Measurements from ENCODE around the gene IPO7. TPM values are rescaled to one million over a fixed set of nuclear protein-coding genes. Genes with fewer than 3 reads are reported as not detected.
A peak's percentile ranks its signal among the peaks of the same experiment; 100 is the strongest.

IPO7 gene
- total and polyA plus RNA-seq, 2 donors (not counting 3 experiments of a cell fraction or from before 2014, with no cell fraction given): 32.9 to 170 TPM

DNA sequence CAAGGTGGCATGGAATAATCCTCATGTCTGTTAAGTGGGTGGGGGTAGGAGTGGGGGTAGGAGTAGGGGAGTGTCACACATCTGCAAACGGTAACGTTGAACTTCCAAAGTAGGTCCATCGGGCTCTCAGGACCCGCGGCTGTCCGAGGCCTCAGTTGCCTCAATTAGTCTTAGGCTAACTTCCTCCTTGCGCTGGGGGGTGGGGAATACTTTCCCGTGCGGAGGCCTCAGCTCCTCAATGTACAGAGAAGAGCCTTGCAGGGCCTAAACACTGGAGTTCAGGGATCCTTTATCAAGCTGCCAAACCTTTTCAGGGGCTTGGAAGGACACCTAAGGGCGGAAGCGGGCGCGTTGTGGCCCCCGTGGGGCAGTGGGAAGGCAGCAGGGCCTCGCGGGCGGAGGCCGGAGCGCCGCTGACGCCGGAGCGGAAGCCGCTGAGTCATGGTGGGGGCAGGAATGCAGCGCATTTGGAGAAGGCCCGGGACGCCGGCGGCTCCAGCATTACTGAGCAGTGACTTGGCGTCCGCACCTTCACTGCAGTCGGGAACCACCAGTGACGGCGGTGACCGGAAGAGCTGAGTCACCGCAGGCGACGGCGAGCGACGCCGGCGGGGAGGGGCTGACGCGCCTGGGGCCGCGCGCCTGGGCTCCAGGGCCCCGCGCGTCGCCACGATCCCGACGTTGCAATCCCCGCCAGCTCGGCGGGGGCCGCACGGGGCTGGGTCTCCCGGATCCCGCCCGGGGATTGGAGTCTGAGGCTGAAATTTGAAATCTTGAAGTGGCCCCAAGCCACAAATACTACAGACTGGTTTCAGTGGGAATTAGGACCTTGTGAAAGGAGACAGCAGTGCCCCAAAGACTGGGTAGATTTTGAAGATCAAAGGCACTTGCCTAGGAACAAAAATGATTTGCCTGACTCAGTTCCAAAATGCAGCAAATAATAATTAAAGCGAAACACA is 20.2 kb upstream of the IPO7 start:
- Histone ChIP-seq H3K27ac (ENCODE audit: insufficient read depth, low read depth, low read length) (peak overlapping the region; percentile 92), H3K9ac (replicated peaks; ENCODE audit: extremely low read depth, insufficient read depth, low read length) (peak overlapping the region; percentile 94), H3K4me3 (replicated peaks in 1 of 3; ENCODE audit: insufficient read depth in 1 of 3, low read depth in 1 of 3, low read length in 3 of 3) (peak overlapping the region in 2 of 3 experiments; percentile 23 to 46), H3K36me3 (ENCODE audit: control insufficient read depth in 2 of 2, extremely low read depth in 1 of 2, insufficient read depth in 2 of 2, low read length in 2 of 2) (no peaks in the 10 kb centered on the region), H4K20me1 (replicated peaks; ENCODE audit: control insufficient read depth, extremely low read depth, insufficient read depth, low read length) (no peaks in the 10 kb centered on the region), H3K4me2 (ENCODE audit: insufficient read depth, low read length) (peak overlapping the region; percentile 76), H3K4me1 (ENCODE audit: control insufficient read depth, extremely low read depth, insufficient read depth, low read length) (peaks cover 17% of the 10 kb centered on the region), H3K79me2 (ENCODE audit: control insufficient read depth, insufficient read depth, low read length) (no peaks in the 10 kb centered on the region), H3K27me3 (ENCODE audit: control insufficient read depth in 2 of 2, insufficient read depth in 2 of 2, low read length in 2 of 2) (no peaks in the 10 kb centered on the region), H3K9me3 (replicated peaks; ENCODE audit: control insufficient read depth, insufficient read depth, low read length) (no peaks in the 10 kb centered on the region), H3K9me1 (replicated peaks; ENCODE audit: control insufficient read depth, extremely low read depth, insufficient read depth, low read length) (no peaks in the 10 kb centered on the region), H2AFZ (ENCODE audit: low read depth, low read length) (peak overlapping the region; percentile 52)
- TSS peak; percentile 89 for BruUV-seq (replicated peaks)
- intact Hi-C loops (cut with micrococcal nuclease) (loop anchor here (1.0 to 2.0 kb wide), 6 partner anchors 20 to 225 kb away; partner anchors contain the start of genes DENND5A, IPO7 and TMEM41B), dilution Hi-C loops (cut with MboI; ENCODE audit: extremely low pct_ligation_motif_present, low sequenced_read_pairs) (no loop called here)
- TF ChIP-seq MYC (IDR thresholded peaks at IDR 0.05; ENCODE audit: low read depth, low read length) (peak; percentile 67), GATA2 (IDR thresholded peaks at IDR 0.05; ENCODE audit: insufficient read depth, insufficient read length, low read depth, low read length) (no peak), POLR2A (IDR thresholded peaks at IDR 0.05; ENCODE audit: low read depth, low read length) (peak; percentile 67), POLR2AphosphoS5 (IDR thresholded peaks at IDR 0.05; ENCODE audit: insufficient read depth, low read depth, low read length) (peak; percentile 100), JUN (IDR thresholded peaks at IDR 0.05; ENCODE audit: borderline replicate concordance, insufficient read depth, insufficient read length, low read depth) (peak; percentile 83), FOS (IDR thresholded peaks at IDR 0.05; ENCODE audit: borderline replicate concordance, insufficient read depth, low read length) (peak; percentile 100), EZH2 (IDR thresholded peaks at IDR 0.05; ENCODE audit: borderline replicate concordance, low read depth, low read length, severe bottlenecking) (no peak)
- TF ChIP-seq, protein P1, sequence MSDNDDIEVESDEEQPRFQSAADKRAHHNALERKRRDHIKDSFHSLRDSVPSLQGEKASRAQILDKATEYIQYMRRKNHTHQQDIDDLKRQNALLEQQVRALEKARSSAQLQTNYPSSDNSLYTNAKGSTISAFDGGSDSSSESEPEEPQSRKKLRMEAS (IDR thresholded peaks at IDR 0.05; ENCODE audit: insufficient read depth, insufficient read length): no peak
- TF ChIP-seq, protein P2, sequence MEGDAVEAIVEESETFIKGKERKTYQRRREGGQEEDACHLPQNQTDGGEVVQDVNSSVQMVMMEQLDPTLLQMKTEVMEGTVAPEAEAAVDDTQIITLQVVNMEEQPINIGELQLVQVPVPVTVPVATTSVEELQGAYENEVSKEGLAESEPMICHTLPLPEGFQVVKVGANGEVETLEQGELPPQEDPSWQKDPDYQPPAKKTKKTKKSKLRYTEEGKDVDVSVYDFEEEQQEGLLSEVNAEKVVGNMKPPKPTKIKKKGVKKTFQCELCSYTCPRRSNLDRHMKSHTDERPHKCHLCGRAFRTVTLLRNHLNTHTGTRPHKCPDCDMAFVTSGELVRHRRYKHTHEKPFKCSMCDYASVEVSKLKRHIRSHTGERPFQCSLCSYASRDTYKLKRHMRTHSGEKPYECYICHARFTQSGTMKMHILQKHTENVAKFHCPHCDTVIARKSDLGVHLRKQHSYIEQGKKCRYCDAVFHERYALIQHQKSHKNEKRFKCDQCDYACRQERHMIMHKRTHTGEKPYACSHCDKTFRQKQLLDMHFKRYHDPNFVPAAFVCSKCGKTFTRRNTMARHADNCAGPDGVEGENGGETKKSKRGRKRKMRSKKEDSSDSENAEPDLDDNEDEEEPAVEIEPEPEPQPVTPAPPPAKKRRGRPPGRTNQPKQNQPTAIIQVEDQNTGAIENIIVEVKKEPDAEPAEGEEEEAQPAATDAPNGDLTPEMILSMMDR (IDR thresholded peaks at IDR 0.05; ENCODE audit: extremely low read depth in 1 of 2, insufficient read depth in 1 of 2, low read depth in 1 of 2, low read length in 2 of 2): no peak
- FAIRE-seq (peak; percentile 96), DNase-seq (ENCODE audit: low read depth, low spot score) (peak; percentile 96)
- ChIA-PET POLR2A (interaction anchor here (0.6 to 1.0 kb wide), 2 partner anchors 21 to 115 kb away, joined by 3 to 7 read pairs; no protein-coding TSS in a partner anchor), CTCF (interaction anchor here (1.0 to 1.1 kb wide), 2 partner anchors 9 to 21 kb away, joined by 4 to 10 read pairs; no protein-coding TSS in a partner anchor)
